Measurements from ENCODE around the gene CARS1.

Gene CARS1

GRCh38 chr11:3008746-3009336, 48.4 kb downstream of the CARS1 start:
- no peak for DNase-seq (ENCODE audit: low read depth)

- no peak for DNase-seq (ENCODE audit: low read depth)
Measured at GRCh38 chr11:3007404-3008010, 49.7 kb downstream of the CARS1 start.

- DNase-seq (ENCODE audit: low read depth) = no peak
Measured at GRCh38 chr11:3006505-3007260, 50.5 kb downstream of the CARS1 start.

DNA sequence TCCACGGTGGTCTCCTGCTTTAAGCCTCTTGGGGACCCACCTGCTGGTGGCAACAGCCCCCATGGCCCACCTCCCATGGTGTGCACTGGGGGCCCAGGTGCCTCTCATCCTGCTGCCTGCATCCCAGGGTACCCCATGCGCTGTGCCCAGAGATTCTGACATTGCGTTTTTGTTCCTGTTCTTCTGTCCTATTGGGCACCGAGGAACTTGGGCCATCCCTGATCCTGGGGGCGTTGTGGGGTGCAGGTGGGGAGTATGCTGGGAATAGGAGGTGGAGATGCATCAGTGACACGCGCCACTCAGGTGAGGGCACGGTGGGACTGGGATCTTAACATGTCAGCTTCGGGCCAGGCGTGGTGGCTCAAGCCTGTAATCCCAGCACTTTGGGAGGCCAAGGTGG, 52.7 kb downstream of the CARS1 start:
- DNase-seq (ENCODE audit: low read depth) = no peak

DNA sequence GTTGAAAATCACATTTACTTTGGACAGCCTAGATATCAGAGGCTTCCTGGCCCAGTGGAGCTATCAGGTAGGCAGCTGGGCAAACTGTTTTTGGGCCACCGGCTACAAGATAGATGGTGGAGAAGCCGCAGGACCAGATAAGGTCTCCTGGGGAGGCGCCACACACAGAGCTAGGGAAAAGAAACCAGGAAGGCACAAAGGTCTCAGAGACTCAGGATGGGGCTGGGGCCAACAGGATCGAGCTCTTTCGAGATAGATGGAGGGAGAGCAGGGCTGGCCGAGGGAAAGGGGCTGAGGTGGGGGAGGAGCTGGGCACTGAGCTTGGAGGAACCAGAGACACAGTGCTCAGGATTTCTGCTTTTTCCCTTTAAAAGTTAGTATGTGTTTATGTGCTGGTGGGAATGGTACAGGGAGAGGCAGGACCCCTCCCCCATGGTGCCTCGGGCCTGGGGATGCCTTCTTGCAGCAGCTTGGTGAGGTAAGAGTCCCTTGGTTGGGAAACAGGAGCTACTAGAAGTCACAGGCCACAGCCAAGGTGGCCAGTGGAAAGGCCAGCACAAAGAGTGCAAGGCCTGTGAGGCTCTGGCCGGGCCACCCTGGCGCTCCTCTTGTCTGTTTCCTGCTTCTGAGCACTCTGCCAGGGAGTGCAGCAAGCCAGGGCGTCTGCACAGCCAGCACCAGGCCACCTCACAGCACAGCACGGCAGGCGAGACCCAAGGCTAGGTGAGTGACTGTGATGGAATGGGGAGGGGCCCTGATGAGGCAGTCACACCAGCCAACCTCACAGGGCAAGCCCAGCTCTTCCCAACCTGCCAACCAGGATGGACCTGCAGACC, 53.6 kb downstream of the CARS1 start:
- no peak for DNase-seq (ENCODE audit: low read depth)

DNA sequence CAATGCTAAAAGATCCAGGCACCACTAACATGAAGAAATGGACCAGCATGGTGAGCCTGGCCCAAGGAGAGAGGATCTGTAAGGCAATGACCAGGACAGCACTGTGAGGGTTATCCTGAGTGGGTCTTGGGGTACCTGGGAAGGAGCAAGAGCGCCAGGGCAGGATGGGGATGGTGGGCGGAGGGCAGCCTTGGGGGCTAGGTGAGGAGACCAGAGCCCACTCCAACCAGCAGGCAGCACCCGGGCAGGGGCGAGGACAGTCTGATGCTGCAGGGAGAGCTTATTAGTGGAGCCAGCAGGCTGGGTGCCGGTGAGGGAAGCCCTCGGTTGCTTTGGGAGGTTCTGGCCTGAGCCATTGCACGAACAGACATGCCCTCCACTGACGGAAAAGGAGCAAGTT, 54.4 kb downstream of the CARS1 start:
- no peak for DNase-seq (ENCODE audit: low read depth)

DNA sequence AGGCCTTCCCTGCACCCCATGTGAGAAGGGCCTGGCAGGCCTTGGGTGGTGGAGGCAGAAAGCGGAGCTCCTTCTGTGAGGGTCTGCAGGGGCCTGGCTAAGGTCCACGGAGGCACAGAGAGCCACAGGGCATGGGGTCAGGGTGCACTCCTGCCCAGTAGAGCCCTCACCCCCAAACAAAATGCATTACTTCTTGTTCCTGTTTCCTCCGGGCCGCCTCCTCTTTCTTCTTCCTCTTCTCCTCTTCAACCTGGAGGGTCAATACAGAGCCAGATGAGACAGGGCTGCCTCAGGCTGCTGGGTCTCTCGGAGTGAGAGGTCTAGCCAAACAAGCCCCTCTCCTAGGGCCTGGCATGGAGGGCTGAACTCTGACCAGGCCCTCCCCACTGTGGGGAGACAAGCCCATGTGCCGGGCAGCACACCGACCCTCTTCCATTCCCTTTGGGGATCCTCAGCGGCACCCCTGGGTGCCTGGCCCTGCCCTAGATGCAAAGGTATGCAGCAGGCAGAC, 54.8 kb downstream of the CARS1 start:
- DNase-seq (ENCODE audit: low read depth) = no peak

DNA sequence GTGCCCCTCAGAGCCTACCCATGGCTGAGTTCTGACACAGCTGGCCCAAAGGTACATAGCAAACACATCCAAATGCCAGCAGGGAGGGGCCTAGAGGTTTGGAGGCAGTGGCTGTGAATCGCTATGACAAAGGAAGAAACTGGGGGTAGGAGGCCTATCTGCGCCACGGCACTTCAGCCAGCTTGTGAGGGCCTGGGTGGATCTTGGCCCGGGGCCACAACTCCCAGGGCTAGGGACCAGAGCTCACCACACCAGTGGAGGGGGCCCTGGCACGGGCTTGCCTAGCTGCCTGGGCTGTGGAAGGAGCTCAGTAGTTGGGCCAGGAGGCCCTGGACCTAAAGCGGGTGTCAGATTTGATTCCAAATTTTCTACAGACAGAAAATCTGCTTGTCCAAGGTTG, 55.7 kb downstream of the CARS1 start:
- no peak for DNase-seq (ENCODE audit: low read depth)

- no peak for DNase-seq (ENCODE audit: low read depth)
Measured at GRCh38 chr11:3000032-3000961, 56.9 kb downstream of the CARS1 start.

DNA sequence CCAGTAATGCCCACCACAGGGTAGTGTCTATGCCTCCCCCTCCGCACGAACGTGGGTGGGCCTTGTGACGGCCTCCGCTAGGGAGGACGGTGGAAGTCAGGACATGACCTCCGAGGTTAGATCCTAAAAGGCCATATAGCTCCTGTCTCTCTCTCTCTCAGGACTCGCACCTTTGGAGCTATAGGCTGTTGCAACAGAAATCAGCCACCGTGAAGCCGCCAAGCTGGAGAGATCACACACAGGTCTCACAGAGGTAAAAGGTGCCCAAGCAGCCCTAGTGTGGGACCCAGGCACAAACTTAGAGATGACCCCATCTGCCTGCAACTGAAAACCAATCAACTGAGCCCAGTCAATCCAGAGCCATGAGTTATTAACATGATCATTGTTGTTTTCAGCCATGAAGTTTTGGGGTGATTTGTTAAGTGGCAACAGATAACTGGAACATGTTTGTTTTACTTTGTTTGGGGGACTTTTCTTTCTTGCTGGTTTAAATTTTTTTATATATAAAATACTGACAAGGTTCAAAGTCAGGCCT, 57.7 kb downstream of the CARS1 start:
- DNase-seq (ENCODE audit: low read depth) = no peak

- no peak for DNase-seq (ENCODE audit: low read depth)
Measured at GRCh38 chr11:2998073-2998850, 59.0 kb downstream of the CARS1 start.

- no peak for DNase-seq (ENCODE audit: low read depth)
Measured at GRCh38 chr11:2997406-2997805, 59.8 kb downstream of the CARS1 start.

- DNase-seq (ENCODE audit: low read depth) = no peak
Measured at GRCh38 chr11:2996976-2997375, 60.2 kb downstream of the CARS1 start.

GRCh38 chr11:2995893-2996554, 61.2 kb downstream of the CARS1 start:
- DNase-seq (ENCODE audit: low read depth) = no peak

DNA sequence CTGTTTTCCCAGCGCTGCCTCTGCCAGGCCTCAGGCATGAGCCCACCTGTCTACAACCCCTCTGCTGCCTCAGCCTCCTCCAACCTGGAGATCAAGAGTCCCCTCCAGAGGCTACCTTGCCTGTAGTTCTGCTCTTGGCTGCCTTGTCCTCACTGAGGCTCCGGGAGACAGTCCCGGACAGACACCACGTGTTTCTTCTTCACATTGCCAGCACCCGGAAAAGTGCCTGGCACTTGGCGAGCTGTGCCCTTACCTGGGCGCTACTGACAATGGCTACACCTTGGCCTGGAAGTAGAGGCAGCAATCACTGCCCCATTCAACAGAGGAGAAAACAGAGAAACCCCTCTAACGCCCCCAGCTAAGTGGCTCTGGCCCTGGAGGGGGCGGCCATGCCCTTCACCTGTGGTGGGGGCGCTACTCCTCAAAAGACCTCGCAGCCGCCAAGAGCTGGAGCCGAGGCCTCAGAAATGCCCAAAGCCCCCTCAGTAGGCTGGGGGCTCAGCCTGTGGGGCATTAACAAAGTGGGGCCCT, 62.1 kb downstream of the CARS1 start:
- DNase-seq (ENCODE audit: low read depth) = no peak

DNA sequence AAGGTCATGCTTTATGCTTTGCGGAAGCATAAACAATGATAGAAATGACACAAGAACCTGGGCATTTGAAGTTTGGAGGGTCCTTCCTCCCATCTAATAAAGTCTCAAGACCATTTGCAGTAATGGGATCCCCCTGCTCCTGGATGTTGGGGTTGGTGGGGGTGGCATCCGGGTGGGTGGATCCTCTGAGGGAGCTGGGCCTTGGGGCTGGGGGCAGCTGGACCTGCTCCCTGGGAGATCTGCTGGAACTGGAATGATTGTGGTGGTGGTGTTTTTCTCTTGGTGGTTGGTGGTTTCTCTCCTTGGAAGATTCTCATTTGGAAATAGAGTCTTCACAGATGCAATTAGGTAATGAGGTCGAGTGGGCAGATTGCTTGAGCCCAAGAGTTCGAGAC, 62.9 kb downstream of the CARS1 start:
- DNase-seq (ENCODE audit: low read depth) = no peak

- DNase-seq (ENCODE audit: low read depth) = no peak
Measured at GRCh38 chr11:2992997-2993325, 64.3 kb downstream of the CARS1 start.

DNA sequence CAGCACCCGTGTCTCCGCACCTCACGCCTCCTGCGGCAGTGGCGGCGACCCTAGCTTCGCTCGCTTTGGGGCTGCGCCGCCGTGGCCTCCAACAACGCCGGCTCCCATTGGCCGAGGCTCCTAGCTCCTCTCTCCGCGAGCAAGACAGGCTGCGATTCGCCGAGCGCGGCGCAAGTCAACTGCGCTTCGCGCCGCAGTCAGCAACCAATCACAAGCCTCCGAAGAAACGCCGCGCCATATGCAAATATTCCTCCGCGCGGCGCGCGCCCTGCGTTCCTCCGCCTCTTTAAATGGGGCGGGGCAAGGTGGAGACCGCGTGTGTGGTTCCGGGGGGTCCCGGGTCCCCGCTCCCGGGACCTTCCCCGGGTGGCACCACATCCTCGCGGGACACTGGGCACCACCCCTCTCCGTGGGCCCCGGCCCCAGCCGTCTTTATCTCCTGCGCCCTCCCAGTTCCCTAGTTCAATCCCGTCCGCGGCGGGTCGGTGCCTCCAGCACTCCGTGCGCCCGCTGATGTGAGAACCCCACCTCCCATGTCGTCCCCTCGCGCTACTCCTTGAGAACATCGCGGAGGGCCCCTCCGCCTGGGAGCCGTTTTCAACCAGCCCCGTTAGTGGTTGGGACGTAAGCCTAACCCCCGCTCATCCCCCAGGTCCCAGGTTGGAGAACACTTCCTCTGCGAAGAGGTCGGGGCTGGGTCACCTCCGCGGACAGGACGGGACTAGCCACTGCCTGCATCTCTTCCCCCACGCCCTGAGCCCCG, 64.8 kb downstream of the CARS1 start, which contains the start of gene NAP1L4:
TSS of gene NAP1L4 (minus strand) at position 96 of the 763 bp plus-strand sequence. CDS start 13,109 bp downstream, outside the sequence.
- peak; percentile 81 for DNase-seq (ENCODE audit: low read depth)
